Brain pericyte (primary cell): ENCODE data around the gene TEAD3.

Source experiments
- DNase-seq: peaks from one replicate; pipeline ENCODE4 v3.0.0-alpha.2; 2012; ENCODE audit warnings: low read depth, low spot score

Gene TEAD3

DNA sequence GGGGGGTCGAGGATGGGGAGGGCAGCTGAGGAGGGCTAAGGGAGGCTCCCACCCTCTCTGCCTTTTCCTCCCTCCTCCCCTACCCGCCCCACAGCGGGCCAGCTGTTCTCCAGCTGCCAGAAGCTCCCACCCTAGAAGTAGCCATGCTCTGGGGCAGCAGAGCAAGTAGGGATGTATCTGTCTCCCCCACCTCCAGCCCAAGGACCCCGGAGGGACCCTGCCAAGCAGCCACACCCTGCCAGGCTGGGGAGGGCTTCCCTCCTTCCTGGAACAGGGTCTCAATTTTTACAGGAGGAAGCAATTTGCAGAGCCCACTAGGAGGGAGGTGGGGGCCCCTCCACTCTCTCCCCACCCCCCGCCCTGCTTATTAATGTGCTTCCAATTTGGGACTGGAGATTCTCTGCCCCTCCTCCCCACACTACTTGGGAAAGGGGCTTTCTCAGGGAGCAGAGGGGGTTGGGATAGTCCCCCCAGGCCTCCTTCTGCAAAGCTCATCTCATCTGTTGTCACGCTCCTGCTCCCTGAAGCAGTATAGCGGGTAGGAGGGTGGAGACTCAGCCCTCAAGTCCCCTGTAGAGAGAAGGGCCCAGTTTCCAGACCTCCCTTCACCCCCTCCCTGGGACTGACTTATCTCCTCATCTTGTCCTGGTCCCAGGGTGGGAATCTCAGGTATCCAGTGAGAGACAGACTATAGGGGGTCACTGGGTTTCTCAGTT, 4.5 kb downstream of the TEAD3 start:
- DNase-seq = no peak

- DNase-seq = no peak
These were observed 5.2 kb downstream of the TEAD3 start for GRCh38 chr6:35491558-35492257.

- no peak for DNase-seq
These were observed 5.9 kb downstream of the TEAD3 start for GRCh38 chr6:35490821-35491557.

DNA sequence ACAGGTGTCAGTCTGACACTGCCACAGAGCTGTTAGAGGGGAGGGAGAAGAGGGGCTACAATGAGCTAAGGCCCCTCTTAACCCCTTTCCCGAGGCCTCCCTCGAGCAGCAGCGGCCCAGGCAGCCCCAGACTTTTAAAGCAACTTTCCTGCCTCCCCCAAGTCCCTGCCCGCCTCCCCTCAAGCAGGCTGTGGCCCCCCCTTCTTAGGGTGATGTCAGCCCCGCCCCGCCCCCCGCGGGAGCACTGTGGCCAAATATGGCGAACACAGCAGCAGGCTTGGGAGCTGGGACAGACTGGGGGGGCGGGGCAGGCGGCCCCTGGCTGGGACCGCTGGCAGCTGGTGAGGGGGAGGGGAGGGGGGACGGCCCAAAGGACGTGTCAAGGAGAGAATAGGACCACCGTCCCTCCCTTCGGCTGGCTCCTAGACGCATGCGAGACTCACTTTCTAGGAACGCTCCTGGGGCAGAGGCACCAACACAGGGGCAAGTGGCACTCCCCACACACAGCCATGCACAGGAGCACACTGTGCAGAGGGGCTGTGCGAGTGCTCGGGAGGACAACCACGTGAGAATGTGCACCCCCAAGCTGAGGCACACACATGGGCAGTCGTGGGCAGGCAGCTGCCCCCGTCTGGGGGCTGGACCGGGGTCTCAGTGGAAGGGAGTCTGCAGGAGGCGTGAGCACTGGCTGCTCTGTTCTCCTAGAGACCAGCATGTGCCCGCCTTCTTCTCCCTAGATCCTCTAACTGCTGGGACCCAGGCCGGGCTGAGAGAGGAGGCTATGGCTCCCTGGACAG, 6.7 kb downstream of the TEAD3 start:
- no peak for DNase-seq

GRCh38 chr6:35489066-35489465, 7.8 kb downstream of the TEAD3 start:
- no peak for DNase-seq

GRCh38 chr6:35488517-35488862, 8.4 kb downstream of the TEAD3 start:
- no peak for DNase-seq

DNA sequence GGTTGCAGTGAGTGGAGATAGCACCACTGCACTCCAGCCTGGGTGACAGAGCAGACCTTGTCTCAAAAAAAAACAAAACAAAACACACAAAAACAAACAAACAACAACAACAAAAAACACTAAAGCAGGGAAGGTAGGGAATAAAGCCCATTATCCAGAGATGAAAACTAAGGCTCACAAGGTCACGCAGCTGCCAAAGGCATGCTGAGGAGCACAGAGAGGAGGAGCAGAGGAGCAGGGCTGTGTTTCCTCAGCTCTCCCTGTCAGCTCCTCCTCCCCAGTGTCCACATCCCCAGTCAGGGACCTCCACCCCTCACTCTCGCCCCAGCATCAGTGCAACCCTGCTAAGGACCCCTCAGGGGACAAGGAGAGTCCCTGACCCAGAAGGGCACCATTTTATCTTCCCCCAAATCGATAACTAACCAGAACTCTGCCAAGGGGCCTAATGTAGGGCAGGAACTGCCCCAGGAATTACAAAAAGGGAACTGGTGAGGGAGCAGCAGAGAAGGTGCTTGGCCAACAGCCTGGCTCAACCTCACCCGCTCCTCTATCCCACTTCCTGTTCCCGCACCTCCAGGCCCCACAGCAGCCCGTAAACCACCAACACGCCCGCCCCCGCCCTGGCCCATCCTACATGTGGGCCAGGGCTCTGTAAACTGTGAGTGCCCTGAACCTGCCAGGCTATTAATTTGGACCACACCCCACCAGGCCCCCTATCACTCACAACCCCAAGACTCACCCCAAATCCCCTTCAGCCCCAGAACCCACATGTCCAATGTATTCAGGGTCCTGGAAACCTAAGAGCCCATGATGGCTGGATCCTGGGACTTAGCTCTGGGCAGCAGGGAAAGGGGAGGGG, 9.0 kb downstream of the TEAD3 start:
- DNase-seq = no peak

GRCh38 chr6:35486005-35486925, 10.6 kb downstream of the TEAD3 start:
- DNase-seq = no peak

GRCh38 chr6:35485402-35485877, 11.4 kb downstream of the TEAD3 start:
- no peak for DNase-seq

- no peak for DNase-seq
These were observed 11.9 kb downstream of the TEAD3 start for GRCh38 chr6:35484921-35485392.

- no peak for DNase-seq
These were observed 12.8 kb downstream of the TEAD3 start for GRCh38 chr6:35483893-35484645.

DNA sequence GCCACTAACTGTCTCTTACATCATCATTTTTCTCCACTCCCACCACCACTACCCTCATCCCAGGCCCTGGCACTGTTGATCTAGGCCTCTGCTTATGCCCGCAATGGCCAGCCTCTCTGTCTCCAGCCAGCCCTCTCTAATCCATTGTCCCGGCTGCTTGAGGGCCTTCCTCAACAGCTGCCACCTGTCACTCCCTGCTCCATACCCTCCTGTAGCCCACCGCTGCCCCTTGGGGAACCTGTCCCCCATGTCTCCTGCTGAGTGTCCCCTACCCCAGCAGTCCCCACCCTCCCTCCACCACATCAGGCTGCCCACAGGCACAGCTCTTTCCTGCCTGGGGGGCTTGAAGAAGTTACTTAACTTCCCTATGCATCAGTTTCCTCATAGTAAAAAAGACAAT, 13.4 kb downstream of the TEAD3 start:
- no peak for DNase-seq

DNA sequence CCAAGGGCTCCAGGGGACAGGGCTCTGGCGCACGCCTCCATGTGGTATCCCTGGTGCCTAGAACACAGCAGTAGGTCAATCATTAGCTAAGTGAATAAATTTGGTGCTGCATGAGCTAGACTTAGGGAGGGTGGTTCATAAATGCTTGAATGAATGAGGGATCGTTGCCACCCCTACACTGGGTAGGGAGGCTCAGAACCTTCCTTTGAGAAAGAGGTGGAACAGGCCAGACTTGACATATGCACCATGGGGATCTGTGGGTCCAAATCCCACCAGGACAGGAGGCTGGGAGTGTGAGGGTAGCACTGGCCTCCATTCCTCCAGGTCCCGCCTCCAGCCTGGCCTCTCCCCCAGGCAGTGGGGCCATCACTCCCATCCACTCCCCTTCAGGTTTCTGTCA, 13.8 kb downstream of the TEAD3 start:
- no peak for DNase-seq

GRCh38 chr6:35481226-35481625, 15.7 kb downstream of the TEAD3 start:
- no peak for DNase-seq

GRCh38 chr6:35480176-35480575, 16.7 kb downstream of the TEAD3 start:
- DNase-seq = no peak

GRCh38 chr6:35478259-35478658, 18.6 kb downstream of the TEAD3 start:
- DNase-seq = no peak

DNA sequence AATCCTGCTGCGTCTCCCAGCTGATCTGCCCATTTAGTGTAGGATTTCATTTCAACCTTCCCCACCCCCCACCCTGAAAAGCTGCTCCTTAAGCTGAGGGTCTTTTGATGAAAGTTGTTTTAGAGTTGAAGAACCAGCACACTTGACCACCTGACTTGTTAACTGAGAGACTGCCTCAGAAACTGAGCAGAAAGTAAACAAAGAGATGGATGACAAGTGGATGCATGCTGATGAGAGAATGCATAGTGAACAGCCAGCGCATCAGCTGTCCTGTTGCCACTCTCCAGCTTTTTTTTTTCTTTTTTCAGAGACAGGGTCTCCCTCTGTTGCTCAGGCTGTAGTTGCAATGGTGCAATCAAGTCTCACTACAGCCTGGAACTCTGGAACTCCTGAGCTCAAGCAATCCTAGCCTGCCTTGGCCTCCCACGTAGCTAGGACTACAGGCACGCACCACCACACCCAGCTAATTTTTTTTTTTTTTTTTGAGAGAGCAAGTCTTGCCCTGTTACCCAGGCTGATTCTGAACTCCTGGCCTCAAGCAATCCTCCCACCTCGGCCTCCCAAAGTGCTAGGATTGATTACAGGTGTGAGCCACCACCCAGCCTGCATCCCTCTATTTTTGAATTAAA, 19.2 kb downstream of the TEAD3 start:
- no peak for DNase-seq

DNA sequence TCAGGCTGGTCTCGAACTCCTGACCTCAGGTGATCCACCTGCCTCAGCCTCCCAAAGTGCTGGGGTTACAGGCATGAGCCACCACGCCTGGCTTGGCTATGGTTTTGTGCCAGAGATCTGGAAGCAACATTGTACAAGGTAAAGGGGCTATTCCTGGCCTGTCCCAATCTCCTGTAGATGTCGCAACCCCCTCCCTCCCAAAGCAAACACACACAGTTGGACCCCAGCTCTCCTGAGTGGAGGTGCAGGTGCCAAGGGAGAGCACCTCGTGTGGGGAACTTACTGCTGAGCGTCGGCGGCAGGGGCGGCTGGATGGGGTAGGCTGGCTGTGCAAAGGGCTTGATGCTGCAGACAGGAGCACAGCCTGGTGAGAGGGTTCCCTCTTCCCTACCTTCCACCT, 19.9 kb downstream of the TEAD3 start:
- no peak for DNase-seq
